K562 (cell line): ENCODE data around the gene MFAP3L. TPM values are rescaled to one million over a fixed set of nuclear protein-coding genes. Genes with fewer than 3 reads are reported as not detected.

Experiments used
- ATAC-seq: fragments of 200-7000 bp; cut with Tn5 transposase; 3 replicates; pipeline ENCODE4 v1.9.1; 2020; ENCODE audit warnings: moderate library complexity
- BruUV-seq: library from RNA; stranded (reverse); fragments of 400-500 nt; replicated peaks from 2 replicates; lab custom pipeline; 2021; lab: Mats Ljungman, UMichigan
- CTCF ChIA-PET: fragments of 300-600 bp; formaldehyde crosslinking; extraction: SDS; loops from one replicate; lab custom pipeline; 2021; ENCODE audit warnings: low intra/inter-chr PET ratio; lab: Yijun Ruan, JAX
- POLR2A ChIA-PET: fragments of 300-600, 350-650 bp; sonication (Branson Sonifier 250); formaldehyde crosslinking; extraction: SDS; loops from one replicate; lab custom pipeline; 2021; ENCODE audit warnings: antibody characterized with exemption, inconsistent platforms; lab: Yijun Ruan, JAX
- DNase-seq, 4 experiments: peaks; one replicate each; pipeline versions ENCODE4 v3.0.0 to v3.0.0-alpha.2; 2011 to 2018; ENCODE audit warnings: low spot score in 3 of 4, mixed read lengths in 3 of 4; ENCODE audit errors: extremely low read depth in 1 of 4
- FAIRE-seq: peaks from 2 replicates; lab custom pipeline; 2011; peaks lifted over from hg19 to GRCh38; lab: Jason Lieb, UNC
- H2AFZ ChIP-seq: 2 replicates; pipeline ENCODE4 v1.6.0; 2011; ENCODE audit warnings: low read depth, low read length, control low read depth, inconsistent platforms
- H3K27ac ChIP-seq: fragments of 200-600 bp; 3 replicates; pipeline ENCODE4 v1.8.0; 2011; ENCODE audit warnings: low read depth, mild to moderate bottlenecking, control low read depth, inconsistent platforms, low read length, moderate library complexity, mixed read lengths; ENCODE audit errors: extremely low read depth
- H3K27me3 ChIP-seq, 2 experiments: fragments of 300-600 bp in 1 of 2; 2 replicates in 1 of 2; 3 replicates in 1 of 2; pipeline versions ENCODE4 v1.6.0 to v1.8.0; 2011; ENCODE audit warnings: inconsistent platforms in 2 of 2, low read length in 2 of 2, mild to moderate bottlenecking in 1 of 2, mixed read lengths in 1 of 2, moderate library complexity in 1 of 2; ENCODE audit not compliant: control insufficient read depth in 2 of 2, insufficient read depth in 2 of 2
- H3K36me3 ChIP-seq: fragments of 300-600 bp; 3 replicates; pipeline ENCODE4 v1.8.0; 2011; ENCODE audit warnings: mild to moderate bottlenecking, low read length, inconsistent platforms; ENCODE audit not compliant: control insufficient read depth, insufficient read depth
- H3K4me1 ChIP-seq, 2 experiments: fragments of 200-600 bp in 1 of 2; replicated peaks in 1 of 2; 2 replicates in 1 of 2; 3 replicates in 1 of 2; pipeline versions ENCODE4 v1.5.1 to v1.8.0; 2011; ENCODE audit warnings: inconsistent platforms in 2 of 2, low read length in 2 of 2, mild to moderate bottlenecking in 1 of 2, mixed read lengths in 1 of 2, moderate library complexity in 1 of 2; ENCODE audit not compliant: control insufficient read depth in 2 of 2, insufficient read depth in 2 of 2
- H3K4me2 ChIP-seq: 2 replicates; pipeline ENCODE4 v1.6.1; 2011; ENCODE audit warnings: low read length, control low read depth, inconsistent platforms, mixed read lengths; ENCODE audit not compliant: insufficient read depth
- H3K4me3 ChIP-seq: fragments of 200-600 bp; sonication (generic), shearing (Covaris generic); 2 replicates; pipeline ENCODE4 v1.5.1; 2016; ENCODE audit warnings: control low read depth, inconsistent platforms
- H3K79me2 ChIP-seq: fragments of 200-600 bp; 3 replicates; pipeline ENCODE4 v1.8.0; 2011; ENCODE audit warnings: low read length, inconsistent platforms; ENCODE audit not compliant: control insufficient read depth, insufficient read depth
- H3K9ac ChIP-seq, 2 experiments: 2 replicates each; pipeline versions ENCODE4 v1.6.0 to v1.6.1; 2011; ENCODE audit warnings: low read depth in 2 of 2, low read length in 2 of 2, control low read depth in 1 of 2, inconsistent platforms in 1 of 2, mild to moderate bottlenecking in 1 of 2, mixed read lengths in 1 of 2; ENCODE audit not compliant: insufficient read depth in 1 of 2
- H3K9me1 ChIP-seq: one replicate; pipeline ENCODE4 v1.6.0; 2011; ENCODE audit warnings: inconsistent platforms, mild to moderate bottlenecking, low read length, moderate library complexity; ENCODE audit not compliant: control insufficient read depth, insufficient read depth
- H3K9me3 ChIP-seq: replicated peaks from 2 replicates; pipeline ENCODE4 v1.5.1; 2011; ENCODE audit warnings: low read depth, low read length, inconsistent platforms; ENCODE audit not compliant: control insufficient read depth, insufficient read depth
- H4K20me1 ChIP-seq: replicated peaks from 2 replicates; pipeline ENCODE4 v1.6.1; 2011; ENCODE audit warnings: low read length, inconsistent platforms, mixed read lengths; ENCODE audit not compliant: control insufficient read depth, insufficient read depth
- ATF1 ChIP-seq, 2 experiments: fragments of 450-650 bp in 1 of 2; IDR thresholded peaks; 2 replicates each; pipeline ENCODE4 v1.6.1; 2016; ENCODE audit warnings: missing compliant biosample characterization in 1 of 2, missing genetic modification characterization in 1 of 2
- CREM ChIP-seq: IDR thresholded peaks from 2 replicates; pipeline ENCODE4 v1.6.1; 2014; ENCODE audit warnings: antibody characterized with exemption, low read depth
- PRMT5 ChIP-seq: sonication (generic); formaldehyde crosslinking; IDR thresholded peaks from 2 replicates; pipeline ENCODE4 v1.5.0; 2020; ENCODE audit warnings: missing genetic modification reagents
- TEAD2 ChIP-seq: fragments of 450-650 bp; IDR thresholded peaks from 2 replicates; pipeline ENCODE4 v1.6.1; 2016; ENCODE audit warnings: missing genetic modification characterization, control low read depth, missing compliant biosample characterization
- TRIM24 ChIP-seq, 2 experiments: fragments of 450-650 bp; IDR thresholded peaks; 2 replicates each; pipeline ENCODE4 v1.6.1; 2016
- ZNF146 ChIP-seq: IDR thresholded peaks from one replicate; pipeline ENCODE4 v1.6.1; 2018; ENCODE audit warnings: missing compliant biosample characterization; ENCODE audit not compliant: unreplicated experiment
- ZNF764 ChIP-seq: fragments of 250-450 bp; sonication (Bioruptor Pico); IDR thresholded peaks from 2 replicates; pipeline ENCODE4 v1.4.0; 2020; ENCODE audit warnings: low read depth, mild to moderate bottlenecking, moderate library complexity
- WGBS: fragments of 100-300 bp; shearing (Covaris generic); methylation state at CpG from one replicate; pipeline ENCODE4 v1.1.6; 2016; ENCODE audit warnings: low coverage, mixed read lengths; ENCODE audit not compliant: insufficient coverage; ENCODE audit errors: missing lambda C conversion rate; 5-methylcytosine and 5-hydroxymethylcytosine counted together
- in situ Hi-C: fragments of 300-500 bp; cut with MboI; formaldehyde crosslinking; loops from 4 replicates; pipeline ENCODE4 v1.15.0; 2018; ENCODE audit warnings: inconsistent platforms, mixed read lengths
- intact Hi-C: fragments of 100-400 bp; cut with micrococcal nuclease; formaldehyde crosslinking; loops from 2 replicates; pipeline ENCODE4 v1.14.2; 2022
- polyA plus RNA-seq, 8 experiments: library from polyadenylated mRNA; depleted of rRNA in 4 of 8; stranded (reverse) in 5 of 8; unstranded in 3 of 8; fragments of >200 nt; fragmentation: Nextera tagmentation in 2 of 8; fragmentation: Illumina TruSeq in 1 of 8; extraction: Ambion mirVana in 2 of 8; extraction: Trizol in 1 of 8; gene quantifications; 2 replicates each; pipeline versions ENCODE4 v1.2.1 to v1.2.3, GENCODE V29; 2011 to 2014; ENCODE audit warnings: inconsistent platforms in 1 of 8, missing spikeins in 1 of 8
- total RNA-seq, 7 experiments: library from RNA; depleted of rRNA in 6 of 7; stranded (reverse); fragments of >200 nt in 6 of 7; fragmentation: Illumina TruSeq in 2 of 7; extraction: Trizol in 2 of 7; gene quantifications; 2 replicates each; pipeline versions ENCODE4 v1.2.1 to v1.2.3, GENCODE V29; 2011 to 2021; ENCODE audit warnings: low replicate concordance in 1 of 7
- TF ChIP-seq, protein P1 (sequence below): fragments of 450-650 bp; IDR thresholded peaks from 2 replicates; pipeline ENCODE4 v1.6.1; 2017; ENCODE audit warnings: antibody characterized with exemption
- TF ChIP-seq, protein P2 (sequence below): fragments of 450-650 bp; conservative IDR thresholded peaks from 2 replicates; pipeline ENCODE4 v1.6.1; 2016; ENCODE audit warnings: missing genetic modification characterization, low read depth, mild to moderate bottlenecking, missing compliant biosample characterization, moderate library complexity
- TF ChIP-seq, protein P3 (sequence below): fragments of 250-450 bp; sonication (Bioruptor Pico); IDR thresholded peaks from 2 replicates; pipeline ENCODE4 v1.5.0; 2021

MFAP3L gene
- total and polyA plus RNA-seq, 9 of the 15 experiments (the other 6 are each of a cell fraction or from before 2014, with no cell fraction given) = 0.06 to 0.25 (median 0.20) TPM; not detected in 3

DNA sequence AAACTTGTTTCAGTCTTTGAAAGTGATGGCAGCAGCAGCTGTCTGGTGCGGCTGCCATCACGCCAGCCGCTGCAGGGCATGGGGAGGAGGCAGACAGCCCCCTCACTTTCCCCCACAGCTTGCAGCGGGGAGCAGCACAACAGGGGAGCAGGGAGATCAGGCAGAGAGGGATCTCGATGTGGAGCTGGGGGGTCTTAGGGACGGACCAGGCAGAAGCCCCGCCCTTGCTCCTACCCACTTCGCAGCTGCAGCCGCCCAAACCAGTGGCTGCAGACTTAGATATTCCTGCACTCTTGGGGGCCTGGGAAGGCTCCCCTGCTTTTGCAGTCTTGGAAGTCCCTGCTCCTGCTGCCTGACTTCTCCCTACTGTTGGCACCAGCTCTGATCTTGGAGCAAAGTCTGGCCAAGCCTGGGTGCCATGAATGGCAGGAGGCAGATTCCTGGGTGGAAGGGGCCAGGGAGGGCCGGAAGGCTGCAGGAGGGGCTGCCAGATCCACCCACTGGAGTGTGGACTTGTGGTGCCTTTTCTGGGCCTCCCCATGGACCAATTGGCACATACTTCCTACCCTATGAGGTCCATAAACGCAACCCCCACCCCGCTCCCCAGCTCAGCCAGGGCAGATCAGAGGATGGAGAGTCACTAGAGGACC is 14.0 kb upstream of the MFAP3L start:
- H3K4me1 ChIP-seq = no peaks in the 10 kb centered on the region
- no peak overlapping the region; a peak in 1 of 4 replicates for H3K9ac ChIP-seq
- H3K4me2 ChIP-seq = no peak overlapping the region
- ATAC-seq (no peak), DNase-seq (no peak), FAIRE-seq (no peak)
- H3K79me2 ChIP-seq = no peaks in the 10 kb centered on the region
- in situ Hi-C loops = loop anchor here (5.0 to 25.0 kb wide), 2 partner anchors 233 to 428 kb away; partner anchors contain the start of genes CLCN3 and NEK1
- H3K27me3 ChIP-seq = no peaks in the 10 kb centered on the region; a peak in 2 of 5 replicates
- no peak overlapping the region for H3K4me3 ChIP-seq
- intact Hi-C loops = loop anchor here (10.0 kb wide), 1 partner anchor 135 kb away; no protein-coding TSS in a partner anchor
- no peak overlapping the region for H3K27ac ChIP-seq
- ChIA-PET CTCF (no interaction called here), POLR2A (interaction anchor here (0.7 kb wide), 2 partner anchors 768 to 1112 kb away, joined by 3 read pairs; no protein-coding TSS in a partner anchor)
- TF ChIP-seq CREM = no peak
- no peaks in the 10 kb centered on the region for H3K36me3 ChIP-seq
- H4K20me1 ChIP-seq = no peaks in the 10 kb centered on the region; the same call in 1 of the 2 replicates
- no peak overlapping the region for H2AFZ ChIP-seq
- no TSS peak for BruUV-seq
- WGBS = 3% methylated on average over 12 of the region's 12 CpGs
- H3K9me3 ChIP-seq = no peaks in the 10 kb centered on the region
- no peaks in the 10 kb centered on the region for H3K9me1 ChIP-seq

DNA sequence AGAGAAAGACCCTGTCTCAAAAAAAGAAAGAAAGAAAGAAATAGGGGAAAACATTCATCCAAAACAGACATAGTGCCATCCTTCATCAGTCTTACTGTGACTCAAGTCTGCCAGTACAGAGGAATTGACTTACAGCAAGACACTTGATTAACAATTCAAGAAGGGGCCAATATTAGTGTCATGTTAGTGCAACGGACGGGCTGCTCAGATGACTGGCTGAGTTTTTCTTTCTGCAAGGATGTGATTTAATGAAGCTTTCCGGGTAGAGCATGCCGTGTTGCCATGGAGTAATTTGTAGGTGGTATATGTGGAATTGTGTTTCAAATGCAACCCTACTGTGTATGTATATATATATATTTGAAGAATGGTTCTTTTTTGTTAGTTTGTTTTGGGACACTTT is 12.6 kb upstream of the MFAP3L start:
- no peak overlapping the region for H3K9ac ChIP-seq
- CTCF ChIA-PET = no interaction called here
- 0% methylated on average over 4 of the region's 4 CpGs for WGBS
- TF ChIP-seq, protein P1, sequence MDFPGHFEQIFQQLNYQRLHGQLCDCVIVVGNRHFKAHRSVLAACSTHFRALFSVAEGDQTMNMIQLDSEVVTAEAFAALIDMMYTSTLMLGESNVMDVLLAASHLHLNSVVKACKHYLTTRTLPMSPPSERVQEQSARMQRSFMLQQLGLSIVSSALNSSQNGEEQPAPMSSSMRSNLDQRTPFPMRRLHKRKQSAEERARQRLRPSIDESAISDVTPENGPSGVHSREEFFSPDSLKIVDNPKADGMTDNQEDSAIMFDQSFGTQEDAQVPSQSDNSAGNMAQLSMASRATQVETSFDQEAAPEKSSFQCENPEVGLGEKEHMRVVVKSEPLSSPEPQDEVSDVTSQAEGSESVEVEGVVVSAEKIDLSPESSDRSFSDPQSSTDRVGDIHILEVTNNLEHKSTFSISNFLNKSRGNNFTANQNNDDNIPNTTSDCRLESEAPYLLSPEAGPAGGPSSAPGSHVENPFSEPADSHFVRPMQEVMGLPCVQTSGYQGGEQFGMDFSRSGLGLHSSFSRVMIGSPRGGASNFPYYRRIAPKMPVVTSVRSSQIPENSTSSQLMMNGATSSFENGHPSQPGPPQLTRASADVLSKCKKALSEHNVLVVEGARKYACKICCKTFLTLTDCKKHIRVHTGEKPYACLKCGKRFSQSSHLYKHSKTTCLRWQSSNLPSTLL = no peak
- no peak for TF ChIP-seq TEAD2 (tag)
- TF ChIP-seq, protein P2, sequence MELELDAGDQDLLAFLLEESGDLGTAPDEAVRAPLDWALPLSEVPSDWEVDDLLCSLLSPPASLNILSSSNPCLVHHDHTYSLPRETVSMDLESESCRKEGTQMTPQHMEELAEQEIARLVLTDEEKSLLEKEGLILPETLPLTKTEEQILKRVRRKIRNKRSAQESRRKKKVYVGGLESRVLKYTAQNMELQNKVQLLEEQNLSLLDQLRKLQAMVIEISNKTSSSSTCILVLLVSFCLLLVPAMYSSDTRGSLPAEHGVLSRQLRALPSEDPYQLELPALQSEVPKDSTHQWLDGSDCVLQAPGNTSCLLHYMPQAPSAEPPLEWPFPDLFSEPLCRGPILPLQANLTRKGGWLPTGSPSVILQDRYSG (tag) = no peak
- TF ChIP-seq, protein P3, sequence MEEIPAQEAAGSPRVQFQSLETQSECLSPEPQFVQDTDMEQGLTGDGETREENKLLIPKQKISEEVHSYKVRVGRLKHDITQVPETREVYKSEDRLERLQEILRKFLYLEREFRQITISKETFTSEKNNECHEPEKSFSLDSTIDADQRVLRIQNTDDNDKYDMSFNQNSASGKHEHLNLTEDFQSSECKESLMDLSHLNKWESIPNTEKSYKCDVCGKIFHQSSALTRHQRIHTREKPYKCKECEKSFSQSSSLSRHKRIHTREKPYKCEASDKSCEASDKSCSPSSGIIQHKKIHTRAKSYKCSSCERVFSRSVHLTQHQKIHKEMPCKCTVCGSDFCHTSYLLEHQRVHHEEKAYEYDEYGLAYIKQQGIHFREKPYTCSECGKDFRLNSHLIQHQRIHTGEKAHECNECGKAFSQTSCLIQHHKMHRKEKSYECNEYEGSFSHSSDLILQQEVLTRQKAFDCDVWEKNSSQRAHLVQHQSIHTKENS (CRISPR knock-in tag) = no peak
- TF ChIP-seq ZNF146 (CRISPR knock-in tag) = no peak
- no peak for TF ChIP-seq PRMT5 (CRISPR knock-in tag)
- TF ChIP-seq ZNF764 = no peak
- no peak for TF ChIP-seq TRIM24 (IDR thresholded peaks at IDR 0.05)
- no peak for TF ChIP-seq ATF1 (CRISPR knock-in tag; IDR thresholded peaks at IDR 0.05)
- no peak for TF ChIP-seq ATF1 (tag; IDR thresholded peaks at IDR 0.05)

More for the DNA sequence above, 12.6 kb upstream of the MFAP3L start:
- Histone ChIP-seq H3K9me3 (no peaks in the 10 kb centered on the region), H3K27me3 (no peaks in the 10 kb centered on the region; a peak in 2 of 5 replicates), H3K4me1 (no peaks in the 10 kb centered on the region), H3K36me3 (no peaks in the 10 kb centered on the region), H3K4me2 (no peak overlapping the region), H3K9me1 (no peaks in the 10 kb centered on the region), H4K20me1 (no peaks in the 10 kb centered on the region; the same call in 1 of the 2 replicates), H3K4me3 (no peak overlapping the region), H3K79me2 (no peaks in the 10 kb centered on the region), H2AFZ (no peak overlapping the region), H3K27ac (no peak overlapping the region)
- intact Hi-C loops (no loop called here), in situ Hi-C loops (loop anchor here (25.0 kb wide), 1 partner anchor 426 kb away; the partner anchor contains the start of genes CLCN3 and NEK1)
- no peak for DNase-seq
- POLR2A ChIA-PET = no interaction called here
- no peak for FAIRE-seq
- ATAC-seq = no peak
- no TSS peak for BruUV-seq
